GM21825 (cell line): ENCODE measurements around the gene RNASEH2C.
A peak's percentile ranks its signal among the peaks of the same experiment; 100 is the strongest.
"Not testable (repeated sequence)": the region's sequence is repeated elsewhere in the genome, so short reads cannot be mapped to it uniquely, and the experiment has no call there.

Experiments
- ATAC-seq: cut with Tn5 transposase; IDR thresholded peaks from one replicate; pipeline ENCODE4 v1.9.1; 2021; ENCODE audit warnings: mild to moderate bottlenecking, moderate library complexity; ENCODE audit not compliant: unreplicated experiment

Gene RNASEH2C

DNA sequence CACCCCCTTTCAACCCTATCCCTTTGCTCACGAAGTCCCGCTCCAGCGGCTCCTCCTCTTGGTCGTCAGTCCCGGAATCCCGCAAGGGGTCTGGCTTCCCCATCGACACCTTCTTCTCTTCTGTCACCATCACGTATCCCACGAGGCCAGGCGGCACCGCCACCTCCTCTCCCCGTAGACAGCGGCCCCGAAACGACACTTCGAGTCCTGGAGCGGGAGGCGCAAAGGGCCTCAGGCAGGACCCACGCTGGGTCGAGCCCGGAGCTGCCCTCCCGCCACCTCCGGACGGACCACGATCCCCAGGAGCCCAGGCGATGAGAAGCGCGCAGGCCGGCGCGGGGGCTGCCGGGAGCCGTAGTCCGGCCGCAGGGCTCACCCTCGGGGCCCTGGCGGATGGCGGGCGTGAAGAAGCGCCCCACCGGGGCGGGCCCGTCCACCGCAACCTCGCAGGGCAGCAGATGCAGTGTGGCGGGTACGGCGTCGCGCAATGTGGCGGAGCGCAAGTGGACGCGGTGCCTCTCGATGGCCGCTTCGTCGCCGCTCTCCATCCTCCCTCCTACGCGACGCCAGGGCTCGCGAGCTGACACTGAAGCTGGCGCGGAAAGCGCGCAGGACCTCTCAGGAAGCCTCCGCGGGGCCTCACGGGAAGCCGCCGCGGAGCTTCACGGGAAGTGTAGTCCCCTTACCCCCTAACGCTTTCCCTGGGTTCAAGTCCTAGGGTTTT, at the start of gene RNASEH2C:
Gene RNASEH2C, minus strand, starts transcription at position 588 of the 724 bp plus-strand sequence. Its CDS starts 40 bp downstream, at position 548.
- peak; percentile 67 for ATAC-seq

- not testable (repeated sequence) for ATAC-seq
Observed at GRCh38 chr11:65767806-65768205, 47.2 kb upstream of the RNASEH2C start.

GRCh38 chr11:65767406-65767805, 46.8 kb upstream of the RNASEH2C start:
- no peak for ATAC-seq

- no peak for ATAC-seq
Observed at GRCh38 chr11:65766535-65766934, 45.9 kb upstream of the RNASEH2C start.

DNA sequence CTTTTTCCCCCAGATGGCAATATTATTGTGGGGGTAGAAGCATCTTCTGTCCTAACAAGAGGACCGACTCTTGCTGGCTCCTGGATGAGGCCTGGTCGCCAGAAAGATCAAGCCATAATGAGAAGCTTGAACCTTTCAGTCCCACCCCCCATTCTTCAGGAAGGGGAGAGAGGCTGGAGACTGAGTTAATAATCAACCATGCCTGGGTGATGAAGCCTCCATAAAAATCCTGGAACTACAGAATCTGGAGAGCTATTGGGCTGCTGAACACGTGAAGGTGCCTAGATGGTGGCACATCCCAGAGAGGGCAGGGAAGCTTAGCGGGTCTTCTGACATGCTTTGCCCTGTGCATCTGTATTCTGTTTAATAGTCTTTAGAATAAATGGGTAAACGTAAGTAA, 43.8 kb upstream of the RNASEH2C start:
- no peak for ATAC-seq

GRCh38 chr11:65762816-65763215, 42.2 kb upstream of the RNASEH2C start:
- not testable (repeated sequence) for ATAC-seq

DNA sequence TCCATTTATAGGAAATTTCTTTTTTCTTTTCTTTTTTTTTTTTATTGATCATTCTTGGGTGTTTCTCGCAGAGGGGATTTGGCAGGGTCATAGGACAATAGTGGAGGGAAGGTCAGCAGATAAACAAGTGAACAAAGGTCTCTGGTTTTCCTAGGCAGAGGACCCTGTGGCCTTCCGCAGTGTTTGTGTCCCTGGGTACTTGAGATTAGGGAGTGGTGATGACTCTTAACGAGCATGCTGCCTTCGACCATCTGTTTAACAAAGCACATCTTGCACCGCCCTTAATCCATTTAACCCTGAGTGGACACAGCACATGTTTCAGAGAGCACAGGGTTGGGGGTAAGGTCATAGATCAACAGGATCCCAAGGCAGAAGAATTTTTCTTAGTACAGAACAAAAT, 41.6 kb upstream of the RNASEH2C start:
- not testable (repeated sequence) for ATAC-seq

DNA sequence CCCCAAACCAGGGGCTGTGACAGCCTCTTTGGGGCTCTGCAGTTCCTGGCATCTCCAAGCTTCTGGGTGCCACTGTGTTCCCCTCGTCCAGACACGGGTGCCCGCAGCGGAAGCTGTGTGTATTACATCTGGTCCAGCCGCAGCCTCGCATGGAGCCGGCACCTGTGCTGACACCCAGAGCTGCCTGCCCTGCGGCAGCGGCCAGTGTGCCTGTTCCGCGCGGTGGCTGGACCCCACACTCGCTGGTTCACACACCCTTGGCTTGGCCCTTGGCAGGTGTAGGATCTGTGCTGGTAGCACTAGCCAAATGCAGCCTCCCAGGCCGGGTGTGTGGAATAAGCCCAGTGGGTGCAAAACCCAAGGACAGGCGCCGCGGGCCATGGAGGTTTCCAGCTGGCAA, 24.5 kb upstream of the RNASEH2C start:
- no peak for ATAC-seq

GRCh38 chr11:65744699-65745042, 24.1 kb upstream of the RNASEH2C start:
- no peak for ATAC-seq

DNA sequence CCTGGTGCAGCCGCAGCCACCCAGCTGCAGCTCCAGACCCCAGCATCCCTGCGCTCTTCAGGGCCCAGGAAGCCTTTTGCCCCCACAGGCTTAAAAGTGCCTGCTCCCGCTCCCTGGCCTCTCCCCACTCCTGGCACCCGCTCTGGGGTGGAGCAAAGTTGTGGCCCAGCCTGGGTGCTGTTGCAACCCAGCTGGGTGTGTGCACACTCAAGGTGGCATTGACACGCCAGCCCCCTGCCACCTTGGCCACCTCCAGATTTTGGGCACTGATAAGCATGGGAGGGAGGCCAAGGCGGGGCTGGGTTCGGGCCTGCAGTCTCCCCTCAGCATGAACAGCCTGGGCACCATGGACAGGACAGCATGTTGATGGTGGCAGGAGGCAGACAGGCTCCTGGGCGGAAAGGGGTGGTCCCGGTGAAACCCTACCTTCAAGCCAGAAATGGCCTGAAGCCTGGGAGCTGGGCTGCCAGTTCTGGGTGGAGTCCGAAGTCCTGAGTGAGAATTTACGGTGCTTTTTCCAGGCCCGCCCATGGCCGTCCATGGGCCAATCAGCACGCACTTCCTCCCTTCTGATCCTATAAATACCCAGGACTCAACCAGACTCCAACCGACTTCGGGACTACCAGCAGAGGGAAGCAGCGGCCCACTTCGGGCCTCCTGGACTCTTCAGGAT, 23.6 kb upstream of the RNASEH2C start:
- no peak for ATAC-seq

- ATAC-seq = no peak
Observed at GRCh38 chr11:65743681-65744025, 23.1 kb upstream of the RNASEH2C start.

GRCh38 chr11:65742353-65742752, 21.8 kb upstream of the RNASEH2C start:
- no peak for ATAC-seq

DNA sequence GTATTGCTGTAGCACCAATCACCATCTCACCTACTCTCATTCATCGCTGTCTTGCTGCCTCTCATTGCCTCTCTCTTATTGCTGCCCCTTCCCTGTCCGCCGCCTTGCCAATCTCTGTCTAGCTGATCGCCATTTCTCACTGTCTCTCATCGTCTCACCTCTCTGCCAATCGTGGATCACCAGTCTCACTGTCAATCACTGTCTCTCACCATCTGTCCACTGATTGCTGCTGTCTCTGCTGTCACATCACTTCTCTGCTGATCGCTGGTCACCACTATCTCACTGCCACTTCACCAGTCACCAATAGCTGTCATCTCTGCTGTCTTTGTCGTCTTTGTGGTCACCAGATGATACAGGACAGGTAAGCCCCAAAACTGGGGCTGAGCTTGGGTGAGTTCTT, 20.6 kb upstream of the RNASEH2C start:
- ATAC-seq = no peak

GRCh38 chr11:65739022-65739421, 18.4 kb upstream of the RNASEH2C start:
- no peak for ATAC-seq

GRCh38 chr11:65736810-65737209, 16.2 kb upstream of the RNASEH2C start:
- no peak for ATAC-seq

DNA sequence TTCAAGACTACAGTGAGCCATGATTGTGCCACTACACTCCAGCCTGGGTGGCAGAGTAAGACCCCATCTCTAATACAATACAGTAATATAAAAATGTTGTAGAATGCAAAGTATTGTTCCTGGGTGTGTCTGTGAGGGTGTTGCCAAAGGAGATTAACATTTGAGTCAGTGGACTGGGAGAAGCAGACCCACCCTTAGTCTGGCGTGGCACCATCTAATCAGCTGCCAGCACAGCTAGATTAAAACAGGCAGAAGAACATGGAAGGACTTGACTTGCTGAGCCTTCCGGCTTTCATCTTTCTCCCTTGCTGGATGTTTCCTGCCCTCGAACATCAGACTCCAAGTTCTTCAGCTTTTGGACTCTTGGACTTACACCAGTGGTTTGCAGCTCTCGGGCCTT, 14.5 kb upstream of the RNASEH2C start:
- ATAC-seq = not testable (repeated sequence)

- ATAC-seq = no peak
Observed at GRCh38 chr11:65730461-65730860, 9.9 kb upstream of the RNASEH2C start.

- no peak for ATAC-seq
Observed at GRCh38 chr11:65727865-65728264, 7.3 kb upstream of the RNASEH2C start.

DNA sequence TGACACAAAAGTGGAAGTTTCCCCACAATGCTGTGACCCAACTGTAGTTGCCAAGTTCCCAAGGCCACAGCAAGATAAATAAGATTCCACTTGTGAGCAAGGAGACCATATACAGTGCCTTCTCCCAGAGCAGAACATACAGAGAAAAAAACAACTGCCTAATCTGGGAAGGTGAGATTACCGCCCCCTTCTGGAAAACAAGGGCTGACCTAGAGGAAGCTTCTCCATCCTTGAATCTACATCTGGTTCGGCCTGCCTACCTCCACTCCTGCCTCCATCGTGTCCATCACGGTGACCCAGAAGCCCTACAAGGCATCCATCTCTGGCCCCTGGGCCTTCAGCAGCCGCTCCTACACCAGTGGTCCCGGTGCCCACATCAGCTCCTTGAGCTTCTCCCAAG, 6.1 kb upstream of the RNASEH2C start:
- ATAC-seq = no peak

DNA sequence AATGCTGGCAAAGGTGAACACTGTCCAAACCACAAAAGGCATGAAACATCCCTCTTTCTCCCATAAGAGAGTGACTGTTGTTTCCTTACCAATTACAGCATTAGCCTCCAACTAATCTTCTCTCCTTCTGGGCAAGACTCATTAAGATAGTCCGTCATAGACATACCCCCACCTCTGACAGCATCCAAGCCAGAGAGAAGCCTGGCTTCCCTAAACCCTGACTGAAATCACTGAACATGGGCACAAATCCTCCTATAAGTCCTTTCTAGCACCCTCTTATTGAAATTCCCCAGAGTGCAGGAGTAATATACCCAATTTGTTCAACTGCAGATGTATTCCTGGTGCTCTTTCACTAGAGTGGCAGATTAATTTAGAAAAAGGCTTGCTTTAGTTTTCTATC, 1.7 kb upstream of the RNASEH2C start:
- no peak for ATAC-seq

- peak; percentile 6 for ATAC-seq
Observed at GRCh38 chr11:65719871-65720210, 757 bp downstream of the RNASEH2C start.

DNA sequence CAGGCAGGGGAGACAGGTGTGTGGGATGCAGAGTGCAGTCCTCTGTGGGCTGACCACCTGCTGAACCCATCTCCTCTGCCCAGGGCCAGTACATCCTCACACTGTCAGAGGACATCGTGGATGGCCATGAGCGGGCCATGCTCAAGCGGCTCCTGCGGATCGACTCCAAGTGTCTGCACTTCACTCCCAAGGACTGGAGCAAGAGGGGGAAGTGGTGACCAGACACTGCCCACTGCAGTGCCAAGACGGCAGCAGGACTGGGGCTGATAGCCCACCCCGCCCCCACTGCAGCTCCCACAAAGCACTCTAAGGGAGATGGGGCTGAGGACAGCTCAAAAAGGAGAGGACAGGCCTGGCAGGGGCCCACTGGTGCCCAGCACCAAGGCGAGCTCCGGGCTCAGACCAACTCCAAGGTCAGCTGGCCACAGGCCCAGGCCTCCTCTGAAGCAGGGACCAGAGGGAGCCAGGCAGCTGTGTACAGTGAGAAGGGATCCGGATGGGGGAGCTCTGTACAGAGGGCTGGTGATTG, 1.6 kb downstream of the RNASEH2C start:
- no peak for ATAC-seq

GRCh38 chr11:65718531-65718930, 2.1 kb downstream of the RNASEH2C start:
- no peak for ATAC-seq
